Activated CD4-positive, alpha-beta T cell treated with anti-CD3 and anti-CD28 coated beads, Interleukin-2, amount 50 U/mL, for 24 hours (primary cell): Measurements from ENCODE around the gene PANX2.
A peak's percentile ranks its signal among the peaks of the same experiment; 100 is the strongest.

Source experiments
- DNase-seq, 2 donors: peaks; one replicate each; pipeline ENCODE4 v3.0.0-alpha.2; 2020; ENCODE audit warnings: low read depth in 1 of 2, low spot score in 1 of 2

The PANX2 gene

DNA sequence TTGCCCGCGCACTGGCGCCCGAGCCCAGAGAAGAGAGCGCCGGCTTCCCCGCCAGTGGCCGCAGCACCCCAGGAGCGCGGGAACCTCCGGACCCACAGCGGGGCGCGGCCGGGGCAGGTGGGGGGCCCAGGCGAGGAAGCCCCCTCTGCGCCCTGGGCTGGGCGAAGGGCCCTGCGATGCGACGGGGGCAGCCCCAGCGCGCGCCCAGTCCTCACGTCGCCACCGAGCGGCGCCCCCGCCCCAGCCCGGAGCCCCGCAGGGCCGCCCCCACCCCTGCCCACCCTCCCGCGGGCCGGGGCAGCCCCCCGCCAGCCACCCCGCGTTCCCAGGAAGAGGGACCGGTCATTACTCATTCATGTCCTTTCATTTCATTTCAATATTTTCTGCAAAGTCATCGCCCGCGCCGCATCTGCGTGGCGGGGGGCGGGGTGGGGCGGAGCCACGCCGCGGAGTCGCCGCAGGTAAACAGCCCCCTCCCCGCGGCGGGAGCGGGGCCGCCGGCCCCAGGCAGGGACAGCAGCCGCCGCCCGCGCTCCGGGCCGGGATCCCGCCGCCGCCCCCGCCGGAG is 673 bp upstream of the PANX2 start:
- DNase-seq = peak in 1 of 2 donors; percentile 47

DNA sequence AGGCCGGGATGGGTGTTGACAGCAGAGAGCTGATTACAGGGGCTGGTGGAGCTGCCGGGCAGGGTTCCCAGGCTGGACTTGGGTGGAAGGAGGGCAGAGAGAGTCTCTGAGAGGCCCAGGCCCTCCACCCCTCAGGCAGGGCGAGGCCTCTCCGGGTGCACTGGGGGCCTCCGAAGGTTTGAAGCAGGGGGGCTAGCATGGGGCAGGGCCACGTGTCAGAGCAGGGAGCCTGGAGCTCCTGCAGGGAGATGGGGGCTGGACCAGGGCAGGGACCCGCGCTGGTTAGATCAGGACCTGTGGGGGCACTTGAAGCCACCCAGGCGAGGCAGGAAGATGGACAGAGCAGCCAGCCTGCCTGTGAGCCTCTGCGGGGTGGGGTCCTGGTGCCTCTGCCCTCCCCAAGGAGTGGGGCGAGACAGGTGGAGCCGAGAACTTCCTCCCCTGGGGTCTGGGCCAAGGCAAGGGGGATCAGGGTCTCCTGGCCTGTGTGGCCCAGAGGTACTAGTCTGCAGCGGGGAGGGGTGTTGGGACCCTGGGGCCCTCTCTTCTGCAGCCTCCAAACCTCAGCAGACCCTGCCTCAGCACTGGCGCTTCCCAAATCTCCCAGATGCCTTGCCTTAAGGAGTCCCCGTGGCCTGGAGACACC is 911 bp downstream of the PANX2 start:
- no peak for DNase-seq

DNA sequence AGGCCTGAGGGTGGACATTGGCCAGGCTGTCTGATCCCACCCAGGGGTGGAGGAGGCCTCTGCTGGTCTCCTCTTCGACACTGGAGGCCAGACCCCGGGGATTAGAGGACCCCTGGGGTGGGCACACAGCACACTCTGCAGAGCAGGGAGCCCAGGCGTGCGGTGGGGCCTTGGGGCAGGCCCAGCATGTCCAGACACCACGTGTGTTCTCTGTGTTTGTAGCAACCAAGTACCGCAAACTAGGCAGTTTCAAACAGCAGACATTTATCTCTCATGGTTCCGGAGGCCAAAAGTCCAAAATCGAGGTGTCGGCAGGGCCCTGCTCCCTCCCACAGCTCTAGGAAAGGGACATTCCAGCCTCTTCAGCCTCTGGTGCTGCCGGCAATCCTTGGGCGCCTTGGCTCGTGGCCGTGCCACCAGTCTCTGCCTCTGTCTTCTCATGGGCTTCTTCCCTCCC is 1.5 kb downstream of the PANX2 start:
- DNase-seq = no peak

DNA sequence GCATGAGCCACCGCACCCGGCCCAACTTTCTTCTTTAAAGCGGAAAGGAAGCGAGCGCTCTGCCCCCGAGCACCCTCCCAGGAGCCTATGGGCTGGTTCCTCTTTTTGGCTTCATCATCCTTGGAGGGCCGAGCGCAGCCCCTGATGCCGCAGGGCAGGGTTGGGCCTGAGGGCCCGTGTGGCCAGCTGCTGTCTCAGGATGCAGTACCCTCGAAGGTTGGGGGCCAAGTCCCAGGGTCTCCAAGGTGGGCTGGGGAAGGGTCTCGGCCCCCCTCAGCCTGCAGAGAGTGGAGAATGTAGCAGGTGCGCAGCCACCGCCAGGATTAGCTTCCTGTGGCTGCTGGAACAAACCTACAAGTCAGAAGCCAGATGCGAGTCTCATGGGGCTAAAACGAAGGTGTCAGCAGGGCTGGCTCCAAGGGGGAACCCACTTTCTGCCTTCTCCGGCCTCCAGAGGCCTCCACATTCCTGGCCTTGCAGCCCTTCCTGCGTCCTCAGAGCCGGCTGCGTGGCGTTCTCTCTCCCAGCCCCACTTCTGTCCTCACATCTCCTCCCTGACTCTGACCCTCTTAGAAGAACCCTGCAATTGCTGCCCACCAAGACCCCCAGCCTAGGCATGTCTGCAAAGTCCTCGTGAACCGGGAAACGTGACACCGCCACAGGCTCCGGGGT is 2.9 kb downstream of the PANX2 start:
- no peak for DNase-seq

DNA sequence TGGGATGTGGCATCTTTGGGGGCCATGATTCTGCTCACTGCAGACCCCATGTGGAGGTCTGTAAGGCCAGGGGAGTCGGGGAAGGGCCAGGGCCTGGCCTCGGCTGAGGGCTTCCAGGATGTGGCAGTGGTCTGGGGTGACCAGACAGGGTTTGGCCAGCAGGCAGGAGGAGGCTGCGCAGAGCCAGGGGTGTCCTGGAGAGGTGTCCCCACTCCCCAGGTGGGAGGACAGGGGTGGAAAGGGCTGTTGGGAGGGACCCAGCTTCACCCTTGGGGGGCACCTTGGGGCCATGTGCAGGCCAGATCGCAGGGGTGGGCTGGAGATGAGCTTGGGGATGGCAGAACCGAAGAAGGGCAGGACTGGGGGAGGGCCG is 3.4 kb downstream of the PANX2 start:
- no peak for DNase-seq

DNA sequence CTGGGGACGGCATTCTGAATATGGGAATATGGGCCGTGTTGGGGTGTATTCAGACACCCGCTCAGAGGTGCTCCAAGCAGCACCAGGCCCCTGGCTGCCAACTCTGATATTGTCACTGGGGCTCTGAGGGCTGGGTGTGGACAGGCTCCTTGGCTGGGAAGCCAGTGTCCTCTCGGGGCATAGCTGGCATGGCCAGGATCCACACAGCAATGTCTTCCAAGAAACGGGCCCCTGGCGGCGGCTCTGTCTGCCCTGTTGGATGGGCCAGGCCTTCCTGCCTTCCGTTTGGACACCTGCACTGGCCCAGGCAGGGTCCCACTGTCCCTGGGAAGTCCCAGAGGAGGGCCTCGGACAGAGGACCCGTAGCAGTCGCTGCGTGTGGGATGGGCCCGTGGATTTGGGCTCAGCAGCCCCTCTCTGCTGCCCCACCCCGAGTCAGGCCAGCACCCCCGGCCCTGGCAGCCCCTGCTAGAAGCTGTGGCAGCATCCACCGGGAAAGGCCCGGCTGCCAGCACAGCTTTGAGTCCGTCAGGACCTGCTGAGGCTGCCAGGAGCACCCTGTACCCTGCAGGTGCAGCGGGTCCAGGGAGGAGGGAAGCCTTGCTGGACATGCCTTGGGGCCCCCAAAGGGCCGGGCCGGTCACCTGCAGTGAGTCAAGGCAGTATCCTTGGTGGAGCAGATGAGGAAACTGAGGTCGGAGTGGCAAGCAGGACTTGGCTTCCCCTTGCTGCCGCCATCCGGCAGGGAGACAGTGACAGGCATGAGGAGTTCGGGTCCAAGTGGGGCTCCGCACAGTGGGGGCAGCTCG is 4.1 kb downstream of the PANX2 start:
- no peak for DNase-seq

DNA sequence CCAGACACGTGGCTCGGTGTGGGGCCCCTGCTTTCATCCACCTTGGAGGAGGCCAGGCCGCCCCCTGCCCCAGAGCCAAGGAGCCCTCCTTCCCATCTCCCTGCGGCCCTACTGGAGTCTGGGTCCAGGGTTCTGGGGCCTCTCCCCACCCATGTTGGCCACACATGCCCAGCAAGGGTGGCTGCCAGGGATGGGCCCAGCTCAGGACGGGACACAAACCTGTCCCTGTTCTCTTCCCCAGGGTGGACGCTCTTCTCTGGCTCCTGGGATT is 4.6 kb downstream of the PANX2 start:
- DNase-seq = no peak

DNA sequence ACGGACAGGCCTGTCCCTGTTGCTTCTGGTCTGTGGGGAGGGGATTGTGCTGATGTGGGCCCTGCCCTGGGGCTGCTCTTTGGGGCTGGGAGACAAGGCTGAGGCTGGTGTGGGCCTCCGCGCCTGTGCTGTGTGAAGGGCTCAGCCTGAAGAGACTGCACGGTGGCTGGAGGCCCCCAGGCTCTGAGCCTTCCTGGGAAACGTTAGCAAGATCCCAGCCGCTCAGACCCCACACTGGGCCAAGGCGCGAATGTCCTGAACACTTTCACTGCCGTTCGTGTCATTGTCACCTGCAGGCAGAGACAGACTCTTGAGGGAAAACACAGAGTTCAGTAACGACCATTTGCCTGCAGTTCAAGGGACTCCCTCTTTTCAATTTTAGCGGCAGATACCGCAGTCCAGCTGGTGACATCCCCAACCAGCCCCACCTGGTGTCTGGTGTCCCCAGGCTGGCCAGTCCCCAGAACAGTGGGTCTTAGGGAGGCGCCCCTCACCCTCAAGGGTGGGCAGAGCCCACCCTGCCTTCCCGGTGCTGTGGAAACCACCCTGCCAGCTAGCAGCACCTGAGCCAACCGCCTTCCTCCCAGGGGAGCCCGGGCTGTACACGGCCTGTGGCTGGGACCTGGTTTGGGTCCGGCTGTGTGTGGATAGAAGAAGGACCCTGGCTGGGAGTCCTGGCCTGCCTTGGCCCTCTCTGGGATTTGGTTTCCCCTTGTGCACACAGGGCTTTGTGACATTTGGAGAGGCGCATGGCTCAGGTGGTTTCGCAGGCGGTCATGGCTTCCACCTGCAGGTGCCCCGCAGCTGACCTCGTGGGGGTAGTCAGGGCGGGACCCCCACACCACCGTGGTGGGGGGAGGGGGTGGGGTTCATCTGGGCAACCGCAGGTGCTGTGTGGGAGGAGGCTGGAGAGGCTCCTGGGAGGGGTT is 5.7 kb downstream of the PANX2 start:
- no peak for DNase-seq

DNA sequence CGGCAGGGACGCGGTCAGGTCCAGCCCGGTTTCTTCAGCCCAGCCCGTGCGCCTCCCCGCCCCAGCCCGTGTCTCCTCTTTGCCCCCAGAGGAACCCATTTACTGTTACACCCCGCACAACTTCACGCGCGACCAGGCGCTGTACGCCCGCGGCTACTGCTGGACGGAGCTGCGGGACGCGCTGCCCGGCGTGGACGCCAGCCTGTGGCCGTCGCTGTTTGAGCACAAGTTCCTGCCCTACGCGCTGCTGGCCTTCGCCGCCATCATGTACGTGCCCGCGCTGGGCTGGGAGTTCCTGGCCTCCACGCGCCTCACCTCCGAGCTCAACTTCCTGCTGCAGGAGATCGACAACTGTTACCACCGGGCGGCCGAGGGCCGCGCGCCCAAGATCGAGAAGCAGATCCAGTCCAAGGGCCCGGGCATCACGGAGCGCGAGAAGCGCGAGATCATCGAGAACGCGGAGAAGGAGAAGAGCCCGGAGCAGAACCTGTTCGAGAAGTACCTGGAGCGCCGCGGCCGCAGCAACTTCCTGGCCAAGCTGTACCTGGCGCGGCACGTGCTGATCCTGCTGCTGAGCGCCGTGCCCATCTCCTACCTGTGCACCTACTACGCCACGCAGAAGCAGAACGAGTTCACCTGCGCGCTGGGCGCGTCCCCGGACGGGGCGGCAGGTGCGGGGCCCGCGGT is 6.5 kb downstream of the PANX2 start:
- no peak for DNase-seq

DNA sequence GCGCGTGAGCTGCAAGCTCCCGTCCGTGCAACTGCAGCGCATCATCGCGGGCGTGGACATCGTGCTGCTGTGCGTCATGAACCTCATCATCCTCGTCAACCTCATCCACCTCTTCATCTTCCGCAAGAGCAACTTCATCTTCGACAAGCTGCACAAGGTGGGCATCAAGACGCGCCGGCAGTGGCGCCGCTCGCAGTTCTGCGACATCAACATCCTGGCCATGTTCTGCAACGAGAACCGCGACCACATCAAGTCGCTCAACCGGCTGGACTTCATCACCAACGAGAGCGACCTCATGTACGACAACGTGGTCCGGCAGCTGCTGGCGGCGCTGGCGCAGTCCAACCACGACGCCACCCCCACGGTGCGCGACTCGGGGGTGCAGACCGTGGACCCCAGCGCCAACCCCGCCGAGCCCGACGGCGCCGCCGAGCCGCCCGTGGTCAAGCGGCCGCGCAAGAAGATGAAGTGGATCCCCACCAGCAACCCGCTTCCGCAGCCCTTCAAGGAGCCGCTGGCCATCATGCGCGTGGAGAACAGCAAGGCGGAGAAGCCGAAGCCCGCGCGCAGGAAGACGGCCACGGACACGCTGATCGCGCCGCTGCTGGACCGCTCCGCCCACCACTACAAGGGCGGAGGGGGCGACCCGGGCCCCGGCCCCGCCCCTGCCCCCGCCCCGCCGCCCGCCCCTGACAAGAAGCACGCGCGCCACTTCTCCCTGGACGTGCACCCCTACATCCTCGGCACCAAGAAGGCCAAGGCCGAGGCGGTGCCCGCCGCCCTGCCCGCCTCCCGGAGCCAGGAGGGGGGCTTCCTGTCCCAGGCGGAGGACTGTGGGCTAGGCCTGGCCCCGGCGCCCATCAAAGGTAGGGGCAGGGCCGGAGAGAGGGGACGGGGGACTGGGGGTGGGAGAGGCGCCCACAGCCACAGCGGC is 7.3 kb downstream of the PANX2 start:
- DNase-seq = no peak

DNA sequence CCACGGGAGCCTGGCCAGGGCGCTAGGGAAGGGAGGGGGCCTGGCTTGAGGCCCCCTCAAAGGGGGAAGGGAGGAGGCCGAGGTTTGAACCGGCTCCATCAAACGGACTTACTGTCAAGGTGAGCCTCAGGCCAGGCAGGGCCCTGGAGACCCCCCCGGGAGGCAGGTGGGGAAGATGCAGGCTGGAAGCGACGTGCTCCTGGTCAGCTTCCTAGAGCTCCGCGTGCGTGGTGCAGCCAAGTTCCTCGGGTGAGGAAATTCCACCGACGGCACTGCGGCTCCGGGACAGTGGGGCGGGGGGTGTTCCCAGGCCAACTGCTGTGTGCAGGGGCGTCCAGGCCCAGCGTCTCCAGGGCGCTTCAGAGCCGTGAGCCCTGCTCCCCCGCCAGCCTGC is 7.9 kb downstream of the PANX2 start:
- DNase-seq = no peak

DNA sequence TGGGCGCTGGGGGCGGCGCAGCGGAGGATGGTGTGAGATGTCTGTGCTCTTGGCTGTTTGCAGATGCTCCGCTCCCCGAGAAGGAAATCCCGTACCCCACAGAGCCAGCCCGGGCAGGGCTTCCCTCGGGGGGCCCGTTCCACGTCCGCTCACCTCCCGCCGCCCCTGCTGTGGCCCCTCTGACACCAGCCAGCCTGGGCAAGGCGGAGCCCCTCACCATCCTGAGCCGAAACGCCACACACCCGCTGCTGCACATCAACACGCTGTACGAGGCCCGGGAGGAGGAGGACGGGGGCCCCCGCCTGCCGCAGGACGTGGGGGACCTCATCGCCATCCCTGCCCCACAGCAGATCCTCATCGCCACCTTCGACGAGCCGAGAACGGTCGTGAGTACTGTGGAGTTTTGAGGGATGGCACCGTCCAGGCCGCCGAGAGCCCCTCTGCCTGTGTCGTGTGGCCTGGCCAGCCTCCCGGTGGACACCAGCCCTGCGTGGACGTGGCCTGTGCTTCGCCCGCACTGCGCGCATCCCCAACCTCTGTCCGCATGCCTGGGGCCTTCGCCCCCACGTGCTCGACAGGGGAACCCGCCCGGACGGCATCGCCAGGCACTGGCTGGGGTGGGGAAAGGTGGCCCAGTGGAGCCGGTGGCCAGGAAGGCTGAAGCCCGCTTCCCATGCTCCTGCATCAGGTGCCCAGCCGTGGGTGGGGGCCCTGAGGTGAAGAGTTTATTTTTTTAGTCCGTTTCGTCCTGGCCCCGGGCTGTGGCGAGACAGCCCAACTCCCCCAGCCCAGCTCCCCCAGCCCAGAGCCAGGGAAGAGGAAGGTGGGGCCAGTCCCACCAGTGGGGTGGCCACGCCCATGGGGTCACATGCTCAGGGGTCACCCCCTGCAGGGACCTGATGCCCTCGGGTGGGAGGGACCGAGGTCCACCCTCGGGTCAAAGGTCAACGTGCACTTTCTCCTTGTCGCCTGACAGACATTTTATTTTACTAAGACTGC is 8.6 kb downstream of the PANX2 start:
- no peak for DNase-seq

DNA sequence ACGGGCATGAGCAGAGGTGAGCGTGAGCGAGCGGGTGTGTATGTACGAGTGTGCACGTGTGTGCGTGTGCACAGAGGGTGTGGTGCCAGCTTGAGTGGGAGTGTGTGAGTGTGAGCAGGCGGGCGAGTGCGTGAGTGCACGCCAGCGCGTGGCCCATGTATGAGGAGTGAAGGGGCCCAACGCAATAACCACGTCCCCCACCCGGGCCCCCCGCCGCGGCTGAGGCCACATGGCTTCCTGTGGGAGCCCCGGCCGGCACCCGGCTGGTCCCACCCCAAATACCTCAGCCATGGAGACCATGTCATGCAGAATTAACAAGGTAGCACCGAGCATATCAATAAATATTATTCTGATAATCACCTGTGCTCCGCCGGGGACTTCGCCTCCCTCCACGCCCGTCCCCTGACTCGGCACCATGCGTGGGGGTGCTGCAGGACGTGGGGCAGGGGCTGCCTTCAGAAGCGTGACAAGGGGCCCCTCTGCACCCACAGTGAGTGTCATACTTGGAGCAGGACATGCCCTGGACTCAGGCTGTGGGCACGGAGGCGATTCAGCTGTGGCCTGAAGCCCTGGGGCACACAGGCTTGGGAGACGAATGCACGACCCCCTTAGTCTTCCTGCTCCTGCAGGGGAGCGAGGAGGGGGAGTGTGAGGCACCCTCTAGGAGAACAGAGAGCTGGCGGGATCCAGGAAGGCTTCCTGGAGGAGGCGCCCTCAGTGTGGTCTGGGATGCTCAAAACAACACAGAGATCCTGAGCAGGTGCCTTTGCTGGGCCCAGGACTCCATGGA is 9.6 kb downstream of the PANX2 start:
- no peak for DNase-seq

DNA sequence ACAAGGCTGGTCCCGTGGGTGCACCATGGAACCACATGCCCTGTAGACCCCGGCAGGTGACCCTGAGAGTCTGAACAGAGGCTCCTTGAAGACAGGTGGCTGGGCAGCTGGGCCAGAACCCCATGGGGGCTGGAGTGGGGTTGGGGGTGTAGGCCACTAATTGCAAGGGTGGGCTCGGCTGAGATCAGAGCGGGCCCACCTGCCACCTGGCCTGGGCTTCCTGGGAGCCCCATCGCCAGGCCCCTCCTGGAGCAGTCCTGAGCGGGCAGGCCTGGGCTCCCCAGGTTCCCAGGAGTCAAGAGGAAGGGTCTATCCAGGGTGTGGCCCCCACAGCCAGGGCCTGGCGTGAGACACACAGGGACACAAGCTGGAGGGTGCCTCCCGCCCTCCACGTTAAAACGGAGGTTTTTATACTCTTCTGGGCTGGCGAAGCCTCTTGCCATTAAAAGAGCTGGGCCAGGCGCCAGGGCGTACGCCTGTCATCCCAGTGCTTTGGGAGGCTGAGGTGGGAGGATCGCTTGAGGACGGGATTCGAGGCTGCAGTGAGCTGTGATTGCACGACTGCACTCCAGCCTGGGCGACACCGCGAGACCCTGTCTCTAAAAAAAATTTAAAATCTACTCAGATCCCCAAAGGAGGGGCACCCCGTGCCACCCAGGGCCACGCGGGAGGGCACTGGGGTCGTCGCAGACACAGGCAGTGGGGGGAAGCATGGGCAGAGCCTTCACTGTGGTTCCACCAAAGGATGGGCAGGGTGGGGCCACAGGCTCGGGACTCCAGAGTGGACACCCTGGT is 10.4 kb downstream of the PANX2 start:
- DNase-seq = no peak

DNA sequence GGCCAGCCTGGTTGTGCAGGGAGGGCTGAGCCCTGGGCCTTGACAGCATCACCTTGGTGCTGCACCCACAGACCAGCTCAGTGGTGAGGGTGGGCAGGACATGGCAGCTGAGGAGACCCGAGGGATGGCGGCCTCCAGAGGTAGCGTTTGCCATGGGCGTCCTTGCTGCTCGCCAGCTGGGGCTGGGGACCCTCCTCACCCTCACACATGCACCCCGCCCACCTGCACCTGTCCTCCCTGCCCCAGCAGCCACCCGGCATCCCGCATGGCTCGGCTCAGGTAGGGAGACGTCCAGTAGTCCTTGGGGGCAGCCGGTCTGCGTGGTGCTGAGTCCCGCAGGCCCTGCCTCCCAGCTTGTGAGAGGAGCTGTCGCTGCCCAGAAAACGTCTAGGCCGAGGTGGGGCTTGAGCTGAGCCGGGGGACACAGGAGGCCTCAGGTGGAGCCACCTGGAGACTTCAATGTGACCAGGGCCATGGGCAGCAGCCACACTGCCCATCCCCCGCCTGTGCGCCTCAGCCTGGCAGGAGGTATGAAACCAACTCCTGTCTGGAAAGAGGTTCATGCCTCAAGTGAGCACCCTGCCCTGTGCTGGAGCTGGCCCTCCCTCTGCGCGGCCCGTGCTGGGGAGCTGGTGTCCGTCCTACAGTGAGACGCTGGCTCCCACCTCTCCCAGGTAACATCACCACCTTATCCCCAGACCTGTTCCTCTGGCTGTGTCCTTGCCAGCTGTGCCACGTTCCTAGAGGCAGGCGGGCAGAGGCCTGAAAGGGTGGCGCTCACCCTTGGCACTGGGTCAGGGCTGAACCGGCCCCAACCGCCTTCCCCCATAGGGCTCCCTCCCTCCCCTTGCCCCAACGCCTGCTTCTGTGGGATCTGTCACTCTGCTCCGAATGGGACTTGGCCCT is 11.9 kb downstream of the PANX2 start:
- DNase-seq = no peak
